HG02852 (cell line): ENCODE results near the gene PER2.

Experiments used
- ATAC-seq: cut with Tn5 transposase; IDR thresholded peaks from one replicate; pipeline ENCODE4 v1.9.1; 2021; ENCODE audit warnings: mild to moderate bottlenecking, moderate library complexity; ENCODE audit not compliant: unreplicated experiment

PER2 gene

DNA sequence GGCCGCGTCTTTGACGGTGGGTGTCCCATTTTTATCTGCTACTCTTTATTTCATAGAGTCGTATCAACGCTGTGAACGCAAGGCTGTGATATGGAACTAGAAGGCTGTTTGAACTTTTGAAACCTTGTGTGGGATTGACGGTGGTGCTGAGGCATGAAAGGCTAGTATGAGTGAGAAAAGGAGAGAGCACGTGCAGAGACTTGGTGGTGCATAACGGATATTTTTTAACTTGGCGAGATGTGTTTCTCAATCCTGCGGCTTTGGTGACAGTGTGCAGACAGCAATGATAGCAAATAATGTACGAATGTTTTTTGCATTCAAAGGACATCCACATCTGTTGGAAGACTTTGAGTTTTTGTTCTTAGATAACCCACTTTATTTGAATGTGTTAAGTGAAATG lies 54.8 kb downstream of the PER2 start:
- no peak for ATAC-seq

DNA sequence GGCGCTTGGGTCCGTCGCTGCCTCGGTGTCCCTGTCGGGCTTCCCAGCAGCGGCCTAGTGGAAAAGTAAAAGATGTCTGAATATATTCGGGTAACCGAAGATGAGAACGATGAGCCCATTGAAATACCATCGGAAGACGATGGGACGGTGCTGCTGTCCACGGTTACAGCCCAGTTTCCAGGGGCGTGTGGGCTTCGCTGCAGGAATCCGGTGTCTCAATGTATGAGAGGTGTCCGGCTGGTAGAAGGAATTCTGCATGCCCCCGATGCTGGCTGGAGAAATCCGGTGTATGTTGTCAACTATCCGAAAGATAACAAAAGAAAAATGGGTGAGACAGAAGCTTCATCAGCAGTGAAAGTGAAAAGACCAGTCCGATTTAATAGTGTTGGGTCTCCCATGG lies 56.6 kb downstream of the PER2 start:
- ATAC-seq = no peak

DNA sequence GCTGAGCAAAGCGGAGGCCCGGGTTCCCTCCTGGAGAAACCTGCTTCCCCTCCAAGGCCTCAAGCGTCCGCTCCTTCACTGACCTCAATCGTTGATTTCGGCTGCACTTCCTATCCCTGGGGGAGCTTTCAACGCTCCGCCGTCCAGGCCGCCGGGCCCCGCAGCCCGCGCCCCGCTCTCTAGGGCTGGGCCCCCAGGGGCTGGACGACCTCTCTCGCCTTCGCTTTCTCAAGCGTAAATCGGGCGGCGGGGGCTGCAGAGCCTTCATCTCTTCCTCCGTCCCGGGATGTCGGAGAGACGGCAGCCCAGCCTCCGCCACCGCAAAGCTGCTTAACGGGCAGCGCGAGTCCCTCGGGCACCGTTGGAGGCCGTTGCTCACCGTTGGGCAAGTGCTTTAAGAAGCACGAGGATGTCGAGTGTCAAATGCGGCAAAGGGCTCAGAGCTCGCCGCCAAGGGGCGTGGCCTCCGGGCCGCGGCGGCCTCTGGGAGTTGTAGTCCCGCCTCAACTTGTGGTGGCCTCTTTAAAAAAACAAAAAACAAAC lies 57.1 kb downstream of the PER2 start:
- peak; percentile 70 for ATAC-seq

DNA sequence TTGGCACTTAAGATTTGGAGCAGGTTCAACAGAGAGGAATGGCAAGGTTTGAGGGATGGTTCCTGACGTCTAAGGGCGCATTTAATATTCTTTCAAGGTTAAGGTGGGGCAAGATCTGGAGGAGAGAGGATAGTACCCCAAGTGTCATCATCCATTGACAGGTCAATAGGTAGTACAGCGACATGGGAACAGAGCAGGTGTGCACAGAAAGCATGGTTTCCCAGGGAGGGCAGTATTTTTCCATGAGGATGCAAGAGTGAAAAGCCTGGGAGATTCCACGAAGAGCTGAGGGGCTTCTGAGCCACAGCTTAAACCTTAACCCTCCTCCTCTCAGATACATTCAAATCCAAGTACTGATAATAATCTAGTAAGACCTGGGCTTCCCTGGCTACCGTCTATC lies 57.7 kb downstream of the PER2 start:
- no peak for ATAC-seq

DNA sequence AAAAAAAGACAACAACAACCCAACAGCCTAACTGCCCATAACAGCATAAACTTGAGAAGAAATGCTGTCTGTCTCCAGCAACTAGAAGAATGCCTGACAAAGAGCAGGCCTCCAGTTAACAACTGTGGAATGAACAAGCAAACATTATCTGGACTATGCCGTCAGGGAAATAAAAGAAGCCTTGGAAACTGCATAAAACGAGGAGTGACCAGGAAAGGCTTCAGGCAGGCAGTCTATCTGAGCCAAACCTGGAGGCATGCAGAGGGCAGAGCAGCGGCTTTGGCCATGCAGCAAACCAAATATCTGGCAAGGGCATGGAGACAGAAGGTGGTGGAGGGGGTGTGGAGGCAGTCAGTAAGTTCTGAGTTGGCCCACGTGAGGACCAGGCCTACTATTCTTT lies 59.7 kb downstream of the PER2 start:
- ATAC-seq = no peak

DNA sequence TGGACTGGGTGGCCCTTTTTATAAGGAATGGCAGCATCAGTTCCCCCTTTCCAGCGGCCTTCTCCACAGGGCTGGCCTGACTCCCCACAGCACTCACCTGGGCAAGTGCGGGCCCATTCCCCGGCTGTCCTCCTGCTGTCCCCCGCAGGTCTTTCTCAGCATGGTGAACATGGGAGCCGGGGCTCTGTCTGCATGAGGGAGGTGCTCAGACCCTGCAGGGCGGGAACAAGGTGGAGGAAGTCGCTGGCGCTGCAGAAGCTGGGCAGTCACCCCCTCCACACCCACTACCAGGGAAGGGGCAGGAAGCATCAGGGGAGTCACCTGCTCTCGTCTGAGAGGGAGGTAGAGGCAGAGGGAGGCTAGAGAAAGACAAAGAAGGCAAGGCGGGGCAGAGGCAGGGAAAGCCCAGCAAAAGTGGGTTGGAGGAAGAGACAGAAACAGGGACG lies 60.8 kb downstream of the PER2 start:
- ATAC-seq = no peak

DNA sequence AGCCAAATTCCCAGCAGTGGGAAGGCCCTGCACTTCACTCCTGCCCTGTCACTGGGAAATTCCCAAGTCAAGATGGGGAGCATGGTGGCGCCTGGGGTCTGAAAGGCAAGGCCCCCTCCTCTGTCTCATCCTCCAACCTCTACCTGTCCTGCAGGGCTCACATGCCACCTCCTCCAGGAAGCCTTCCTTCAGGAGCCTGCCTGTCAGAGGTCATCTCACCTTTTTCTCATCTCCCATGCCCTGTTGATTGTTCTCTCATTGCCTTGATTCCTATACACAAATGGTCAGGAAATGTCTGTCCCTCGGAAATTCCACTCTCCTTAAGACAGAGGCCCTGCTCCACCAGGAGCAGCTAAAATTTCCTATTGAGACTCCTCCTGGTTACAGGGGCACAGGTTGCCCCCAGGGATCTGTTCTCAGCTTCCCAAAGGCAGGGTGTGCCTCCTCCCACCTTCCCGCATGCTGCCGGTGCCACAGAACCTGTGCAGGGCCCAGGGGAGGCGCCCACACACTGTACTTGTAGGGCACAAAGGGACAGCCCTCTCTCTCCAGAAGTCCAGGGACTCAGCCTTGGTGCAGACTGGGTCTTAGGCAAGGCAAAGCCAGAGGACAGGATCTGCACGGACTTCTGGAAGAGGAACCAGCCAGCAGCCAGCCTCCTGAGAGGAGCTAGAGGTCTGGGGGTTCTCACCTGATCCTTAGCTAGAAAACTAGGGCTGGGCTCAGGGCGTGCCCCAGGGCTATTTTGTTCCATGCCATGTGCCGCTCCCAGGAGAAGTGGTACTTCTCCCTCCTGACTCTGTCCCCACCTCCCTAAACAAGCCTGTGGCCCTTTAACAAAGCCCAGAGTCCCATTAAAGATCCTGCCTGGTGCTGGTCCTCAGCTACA lies 61.5 kb downstream of the PER2 start:
- ATAC-seq = no peak

DNA sequence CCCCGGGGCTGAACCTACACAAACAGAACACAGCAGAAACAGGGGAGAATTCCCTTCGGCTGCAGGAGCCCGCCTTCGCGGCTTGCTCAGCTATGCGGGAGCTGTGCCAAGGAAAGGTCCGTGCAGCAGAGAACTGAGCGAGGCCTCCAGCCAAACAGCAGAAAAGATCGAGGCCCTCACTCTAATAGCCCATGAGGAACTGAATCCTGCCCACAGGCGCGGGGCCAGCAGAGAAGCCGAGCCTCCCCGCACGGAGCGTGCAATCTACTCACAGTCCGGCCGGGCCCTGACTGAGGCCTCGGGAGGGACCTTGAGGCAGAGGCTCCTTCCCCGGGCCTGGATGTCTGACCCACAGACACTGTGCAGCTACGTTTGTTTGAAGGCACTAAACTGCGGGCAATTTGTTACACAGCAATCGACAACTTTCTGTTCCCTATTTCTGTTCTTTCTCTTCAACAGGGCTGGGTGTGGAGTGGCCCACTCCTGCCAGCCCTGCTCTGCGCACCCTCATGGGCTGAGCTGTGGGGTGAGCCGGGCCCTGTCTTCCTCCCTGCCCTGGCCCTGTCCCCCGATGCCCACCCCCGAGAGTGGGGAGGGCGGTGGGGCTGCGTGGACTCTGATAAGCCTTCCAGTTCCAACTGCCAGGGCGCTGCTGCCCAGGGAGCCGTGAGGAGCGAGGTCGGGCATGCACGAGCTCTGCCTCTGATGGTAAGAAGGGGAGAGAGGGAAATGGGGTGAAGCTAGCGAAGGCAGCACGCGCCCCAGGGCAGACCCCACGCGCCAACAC lies 62.3 kb downstream of the PER2 start:
- no peak for ATAC-seq

DNA sequence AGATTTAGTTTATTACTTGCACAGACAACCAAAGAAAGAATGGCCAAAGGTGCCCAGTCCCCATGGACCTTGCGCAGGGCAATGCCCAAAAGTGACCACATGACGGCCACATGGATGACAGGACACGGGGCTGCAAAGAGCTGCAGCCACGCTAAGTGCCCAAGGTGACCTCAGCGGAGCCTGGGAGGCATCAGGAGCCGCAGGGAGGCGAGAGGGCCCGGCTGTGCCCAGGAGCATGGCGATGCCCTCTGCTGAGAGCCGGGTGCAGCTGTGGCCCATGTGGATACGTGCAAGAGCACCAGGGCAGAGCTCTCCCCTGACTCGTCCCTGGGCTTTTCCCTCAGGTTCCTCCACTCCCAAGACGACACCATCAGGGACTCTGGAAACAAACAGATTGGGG lies 63.3 kb downstream of the PER2 start:
- ATAC-seq = no peak

DNA sequence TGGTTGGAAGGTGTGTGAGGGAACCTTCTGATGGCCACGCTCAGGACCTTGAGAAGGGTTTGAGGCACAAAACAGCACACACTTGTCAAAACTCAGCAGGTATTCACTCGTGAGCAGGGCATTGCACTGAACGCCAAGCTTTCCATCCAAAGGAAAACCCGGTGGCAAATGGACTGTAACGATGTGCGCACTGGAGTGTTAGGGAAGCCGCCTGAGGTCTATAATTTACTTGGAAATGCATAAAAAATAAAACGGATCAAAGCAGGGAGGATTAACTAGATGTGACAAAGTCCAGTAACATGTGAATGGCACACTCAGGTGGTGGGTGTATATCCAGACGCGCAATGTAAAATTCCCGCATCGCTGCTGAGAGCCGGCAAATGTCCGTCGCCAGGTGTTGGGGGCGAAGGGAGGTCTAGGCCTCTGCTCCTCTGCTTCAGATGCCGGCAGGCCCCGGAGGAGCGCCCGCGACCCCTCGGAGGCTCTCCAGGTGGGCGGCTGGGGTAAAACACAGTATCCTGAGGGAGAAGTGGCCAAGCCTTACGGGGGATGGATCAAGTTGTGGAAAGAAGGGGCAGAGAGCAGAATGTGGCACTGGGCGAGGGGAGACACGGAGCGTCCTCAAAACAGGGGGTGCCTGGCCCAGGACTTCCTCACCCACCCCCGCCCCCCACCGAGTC lies 63.9 kb downstream of the PER2 start:
- no peak for ATAC-seq

DNA sequence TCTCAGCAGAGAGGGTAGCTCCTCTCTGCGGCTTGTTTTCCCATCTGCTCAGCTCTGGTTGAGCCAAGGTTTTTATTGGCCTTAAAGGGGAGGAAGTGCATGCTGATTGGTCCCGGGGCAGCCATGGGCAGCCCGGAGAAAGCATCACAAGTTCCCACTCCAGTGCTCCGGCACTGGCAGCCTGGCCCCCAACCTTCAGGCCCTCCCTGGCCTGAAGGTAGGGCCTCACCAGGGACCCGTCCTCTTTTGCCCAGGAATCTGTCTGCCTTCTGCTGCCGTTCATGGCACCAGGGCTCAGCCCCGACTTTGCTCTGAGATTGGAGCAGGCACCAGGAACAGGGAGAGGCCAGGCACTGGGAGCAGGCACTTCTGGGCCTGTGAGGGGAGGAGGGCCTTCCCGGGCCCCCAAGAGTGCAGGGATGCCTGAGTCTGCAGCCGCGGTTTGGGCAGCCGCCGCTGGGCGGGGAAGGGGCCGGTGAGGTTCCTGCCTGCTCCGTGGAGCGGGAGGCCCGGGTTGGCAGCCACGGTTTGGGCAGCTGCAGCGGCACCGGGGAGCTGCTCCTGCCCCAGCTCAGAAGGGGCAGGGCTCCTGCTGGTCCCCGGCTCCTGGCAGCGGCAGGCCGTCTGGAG lies 67.4 kb downstream of the PER2 start:
- ATAC-seq = no peak

DNA sequence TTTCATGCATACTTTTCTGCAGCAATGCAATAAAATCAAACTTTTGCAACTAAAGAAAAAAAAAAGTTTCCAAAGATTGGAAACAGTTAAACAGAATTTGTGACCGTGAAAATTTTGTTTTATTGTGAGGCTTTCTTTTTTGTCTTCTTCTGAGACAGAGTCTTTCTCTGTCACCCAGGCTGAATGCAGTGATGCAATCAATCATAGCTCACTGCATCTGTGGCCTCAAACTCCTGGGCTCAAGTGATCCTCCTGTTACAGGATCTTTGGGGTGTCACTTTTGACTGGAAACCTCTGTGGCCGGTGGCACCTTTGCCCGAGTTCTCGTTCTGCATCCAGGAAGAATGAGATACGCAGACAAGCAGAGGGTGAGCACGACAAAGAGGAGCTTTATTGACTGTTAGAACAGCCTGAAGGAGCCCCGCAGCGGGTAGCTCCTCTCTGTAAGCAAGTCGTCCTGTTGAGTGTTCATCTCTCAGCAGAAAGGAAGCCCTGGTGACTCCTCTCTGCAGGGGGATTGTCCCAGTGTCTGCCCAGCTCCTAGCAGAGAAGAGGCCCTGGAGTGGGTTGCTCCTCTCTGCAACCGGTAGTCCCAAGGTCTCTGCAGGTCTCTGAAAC lies 68.0 kb downstream of the PER2 start:
- no peak for ATAC-seq

DNA sequence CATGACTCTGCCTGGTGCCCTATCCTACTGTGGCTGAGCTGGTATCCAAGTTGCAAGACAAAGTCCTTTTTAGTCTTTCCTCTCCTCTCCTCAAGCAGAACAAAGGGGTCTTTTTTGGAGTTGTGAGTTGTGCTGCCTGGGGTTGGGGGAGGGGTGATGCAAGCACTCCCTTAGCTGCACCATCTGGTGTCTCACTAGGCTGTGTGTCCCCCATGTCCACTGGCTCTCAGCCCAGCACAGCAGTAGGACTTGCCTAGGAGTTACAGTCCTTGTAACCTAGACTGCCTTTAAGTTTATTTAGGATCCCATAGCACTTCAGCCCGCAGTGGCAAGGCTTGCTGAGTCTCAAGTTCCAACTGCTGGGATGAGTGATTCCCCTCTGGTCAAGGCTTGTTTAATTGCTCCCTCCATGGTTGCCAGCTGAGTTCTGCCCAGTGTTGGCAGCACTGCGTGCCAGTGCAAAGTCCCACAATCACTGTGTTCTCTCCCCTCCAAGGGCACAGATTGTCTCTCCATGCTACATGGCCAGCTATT lies 71.7 kb downstream of the PER2 start:
- ATAC-seq = no peak

DNA sequence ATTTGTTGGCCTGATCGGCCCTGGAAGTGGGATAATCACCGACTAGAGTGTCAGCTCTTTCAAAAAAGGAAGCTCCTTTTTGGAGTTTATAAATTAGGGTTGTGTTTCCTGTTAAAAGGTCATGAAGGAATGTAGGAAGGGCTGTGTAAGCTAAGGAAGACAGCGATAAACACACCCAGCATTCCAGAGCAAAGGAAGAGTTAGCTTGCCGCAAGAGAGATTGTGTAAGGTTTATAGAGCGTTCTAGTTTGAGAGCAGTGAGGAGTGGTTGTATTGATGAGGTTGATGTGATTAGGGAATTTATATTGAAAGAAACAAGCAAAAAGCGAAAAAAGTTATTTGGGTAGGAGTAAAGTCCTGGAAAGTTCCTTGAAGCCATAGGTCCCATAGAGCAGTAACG lies 81.4 kb downstream of the PER2 start:
- no peak for ATAC-seq

DNA sequence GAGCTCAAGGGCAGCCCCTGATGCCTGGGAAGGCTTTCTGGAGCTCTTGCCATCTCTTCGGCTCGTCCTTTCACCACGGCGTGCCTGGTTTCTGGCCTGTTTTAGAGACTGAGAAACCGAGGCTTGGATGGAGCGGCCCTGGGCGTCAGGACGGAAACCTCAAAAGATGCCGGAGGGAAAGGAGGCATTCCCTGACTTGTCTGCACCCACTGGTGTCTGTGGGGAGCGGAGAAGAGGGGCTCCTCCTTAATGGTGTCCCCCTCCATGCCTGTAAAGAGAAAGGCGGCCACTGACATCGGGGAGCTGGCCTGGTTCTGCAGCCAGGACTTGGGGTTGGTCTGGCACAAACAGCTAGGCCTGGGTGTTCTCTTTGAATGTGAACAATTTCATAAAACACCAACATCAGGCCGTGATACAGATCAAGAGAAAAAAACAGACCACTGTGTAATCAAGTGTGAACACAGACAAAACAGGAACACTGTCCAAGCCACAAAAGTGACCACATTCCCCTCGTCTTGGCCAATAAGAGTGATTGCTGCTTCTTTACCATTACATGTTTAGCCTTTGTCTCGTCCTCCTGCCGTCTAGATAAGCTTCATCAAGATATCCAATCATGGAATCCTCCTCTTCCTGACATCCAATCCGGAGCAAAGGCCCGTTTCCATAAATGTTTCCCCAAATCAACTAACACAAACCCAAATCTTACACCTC lies 84.3 kb downstream of the PER2 start:
- peak; percentile 17 for ATAC-seq

DNA sequence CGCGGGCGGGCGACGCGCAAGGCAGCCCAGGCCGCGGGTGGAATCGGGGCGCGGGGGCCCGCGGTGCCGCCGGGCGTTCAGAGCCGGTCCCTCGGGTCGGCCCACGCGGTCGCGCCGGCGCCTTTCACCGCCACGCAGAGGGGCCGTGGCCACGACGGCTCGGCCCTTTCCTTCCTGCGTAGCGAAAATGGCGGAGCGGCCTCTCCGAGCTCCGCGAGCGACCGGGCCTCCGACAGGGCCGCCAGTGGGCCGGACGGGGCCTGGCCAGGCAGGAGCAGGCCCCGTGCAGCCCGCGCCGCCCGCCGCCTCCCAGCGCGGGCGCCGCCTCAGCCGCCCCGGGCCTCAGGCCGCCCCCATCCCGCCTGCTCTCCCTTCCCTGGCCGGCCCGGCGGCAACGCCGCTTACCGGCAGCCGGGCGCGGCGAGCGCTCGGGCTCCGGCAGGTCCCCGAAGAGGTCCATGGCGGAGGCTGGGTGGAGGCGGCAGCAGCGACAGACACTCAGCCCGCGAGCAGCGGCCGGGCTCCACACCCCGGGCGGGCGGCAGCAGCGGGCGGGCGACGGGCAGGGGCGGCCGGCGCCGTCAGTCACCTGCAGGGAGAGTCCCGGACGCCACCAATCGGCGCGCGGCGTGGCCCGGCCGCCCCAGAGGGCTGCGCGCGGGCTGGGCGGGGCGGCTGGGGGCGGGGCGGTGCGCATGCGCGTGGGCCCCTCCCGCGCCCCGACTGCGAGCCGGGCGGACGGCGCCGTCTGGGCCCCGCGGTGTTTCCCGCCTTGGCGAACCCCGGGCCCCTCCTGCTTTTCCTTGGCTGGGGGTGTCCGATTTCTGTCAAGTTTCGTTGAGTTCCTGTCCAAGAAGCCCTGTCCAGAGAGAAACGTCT lies 85.1 kb downstream of the PER2 start, which contains the start of gene ILKAP:
Gene ILKAP (minus strand): TSS at position 602 of the 879 bp plus-strand sequence. CDS start 142 bp downstream, at position 460.
- peak; percentile 95 for ATAC-seq

DNA sequence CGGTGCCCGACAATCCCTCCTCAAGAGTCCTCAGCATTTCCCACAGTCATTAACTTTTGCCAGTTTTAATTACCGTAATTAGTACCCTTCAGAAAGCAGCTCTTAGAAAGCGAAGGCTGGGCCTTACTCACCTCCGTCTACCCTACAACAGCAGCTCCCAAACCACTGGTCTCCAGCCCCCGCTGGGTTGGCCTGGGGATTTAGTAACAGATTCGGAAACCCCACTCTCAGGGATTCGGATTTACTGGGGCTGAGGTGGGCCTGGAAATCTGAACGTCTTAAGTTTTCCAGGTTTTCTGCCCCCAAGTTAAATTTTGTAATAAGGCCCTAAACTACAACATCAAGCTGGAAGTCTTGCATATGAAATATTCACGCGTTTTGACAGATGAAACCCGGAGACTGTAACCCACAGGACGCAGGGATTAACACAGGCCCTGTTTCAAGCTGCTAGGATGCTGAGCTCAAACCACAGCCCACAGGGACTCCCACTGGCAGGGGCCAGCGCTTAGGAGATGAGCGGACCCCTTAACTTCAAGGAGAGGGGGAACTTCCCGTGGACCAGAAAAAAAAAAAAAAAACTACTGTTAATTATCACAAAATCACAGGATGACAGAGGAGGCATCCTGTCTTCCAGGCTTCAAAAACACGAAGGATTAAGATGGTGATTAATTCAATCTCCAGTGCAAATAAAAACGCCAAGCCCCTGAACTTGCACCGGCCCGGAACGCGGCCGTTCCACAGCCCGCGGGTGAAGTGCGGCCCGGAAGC lies 85.9 kb downstream of the PER2 start:
- no peak for ATAC-seq
